GM19043 (cell line): ENCODE results near the gene CDK5.
A peak's percentile ranks its signal among the peaks of the same experiment; 100 is the strongest.

Experiments
- ATAC-seq: cut with Tn5 transposase; IDR thresholded peaks from one replicate; pipeline ENCODE4 v1.9.1; 2021; ENCODE audit warnings: low read depth; ENCODE audit not compliant: unreplicated experiment

The CDK5 gene

GRCh38 chr7:151087245-151088018 lies 29.7 kb upstream of the CDK5 start:
- no peak for ATAC-seq

- no peak for ATAC-seq
Measured at GRCh38 chr7:151086802-151087244, 29.1 kb upstream of the CDK5 start.

GRCh38 chr7:151085691-151086620 lies 28.3 kb upstream of the CDK5 start, which contains the start of gene AGAP3:
Gene AGAP3 (plus strand): TSS chr7:151086475. CDS start chr7:151086742, 267 bp downstream.
- peak; percentile 40 for ATAC-seq

- no peak for ATAC-seq
Measured at GRCh38 chr7:151085329-151085690, 27.6 kb upstream of the CDK5 start.

- no peak for ATAC-seq
Measured at GRCh38 chr7:151083824-151084160, 26.1 kb upstream of the CDK5 start.

- peak; percentile 48 for ATAC-seq
Measured at GRCh38 chr7:151083071-151083823, 25.6 kb upstream of the CDK5 start, which contains the start of gene TMUB1. Gene TMUB1 (minus strand): TSS chr7:151083493. CDS start chr7:151082563, 930 bp downstream.

- no peak for ATAC-seq
Measured at GRCh38 chr7:151082141-151083070, 24.7 kb upstream of the CDK5 start.

- ATAC-seq: no peak
Measured at GRCh38 chr7:151081170-151082101, 23.7 kb upstream of the CDK5 start.

GRCh38 chr7:151080522-151081169 lies 22.9 kb upstream of the CDK5 start, which contains the start of gene FASTK:
Gene FASTK (minus strand): TSS chr7:151080809. CDS start chr7:151080766, 43 bp downstream.
- ATAC-seq: peak; percentile 74

- ATAC-seq: no peak
Measured at GRCh38 chr7:151080067-151080521, 22.4 kb upstream of the CDK5 start.

GRCh38 chr7:151079199-151079910 lies 21.7 kb upstream of the CDK5 start:
- ATAC-seq: no peak

GRCh38 chr7:151078233-151079040 lies 20.7 kb upstream of the CDK5 start:
- no peak for ATAC-seq

GRCh38 chr7:151077705-151078232 lies 20.1 kb upstream of the CDK5 start:
- ATAC-seq: no peak

GRCh38 chr7:151076863-151077704 lies 19.4 kb upstream of the CDK5 start:
- ATAC-seq: no peak

GRCh38 chr7:151075978-151076426 lies 18.3 kb upstream of the CDK5 start:
- ATAC-seq: no peak
